ENCODE data around the gene MCM3AP. TPM values are rescaled to one million over a fixed set of nuclear protein-coding genes. Genes with fewer than 3 reads are reported as not detected.

MCM3AP gene
- total and polyA plus RNA-seq, 9 of the 15 experiments (the other 6 are each of a cell fraction or from before 2014, with no cell fraction given): 6.5 to 179 (median 69.6) TPM

GRCh38 chr21:46320331-46320801 lies 35.0 kb upstream of the MCM3AP start (continued):
- TF ChIP-seq, protein P1, sequence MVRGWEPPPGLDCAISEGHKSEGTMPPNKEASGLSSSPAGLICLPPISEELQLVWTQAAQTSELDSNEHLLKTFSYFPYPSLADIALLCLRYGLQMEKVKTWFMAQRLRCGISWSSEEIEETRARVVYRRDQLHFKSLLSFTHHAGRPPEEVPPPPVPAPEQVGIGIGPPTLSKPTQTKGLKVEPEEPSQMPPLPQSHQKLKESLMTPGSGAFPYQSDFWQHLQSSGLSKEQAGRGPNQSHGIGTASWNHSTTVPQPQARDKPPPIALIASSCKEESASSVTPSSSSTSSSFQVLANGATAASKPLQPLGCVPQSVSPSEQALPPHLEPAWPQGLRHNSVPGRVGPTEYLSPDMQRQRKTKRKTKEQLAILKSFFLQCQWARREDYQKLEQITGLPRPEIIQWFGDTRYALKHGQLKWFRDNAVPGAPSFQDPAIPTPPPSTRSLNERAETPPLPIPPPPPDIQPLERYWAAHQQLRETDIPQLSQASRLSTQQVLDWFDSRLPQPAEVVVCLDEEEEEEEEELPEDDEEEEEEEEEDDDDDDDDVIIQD (CRISPR knock-in tag; IDR thresholded peaks at IDR 0.05): no peak
- TF ChIP-seq GTF2A2 (tag; IDR thresholded peaks at IDR 0.05) (no peak), CTCF (IDR thresholded peaks at IDR 0.05 in 2 of 3, conservative IDR thresholded peaks at IDR 0.05 in 1 of 3; ENCODE audit: insufficient read depth in 2 of 3, low read depth in 1 of 3, low read length in 3 of 3) (no peak), NR3C1 (CRISPR knock-in tag; IDR thresholded peaks at IDR 0.05) (no peak), KAT2B (IDR thresholded peaks at IDR 0.05; ENCODE audit: low read depth, low read length) (no peak), FUS (optimal IDR thresholded peaks at IDR 0.05; ENCODE audit: low read depth, low read length) (no peak), ZNF609 (CRISPR knock-in tag; IDR thresholded peaks at IDR 0.05; ENCODE audit: borderline replicate concordance) (no peak), POLR2AphosphoS5 (IDR thresholded peaks at IDR 0.05; ENCODE audit: control insufficient read depth, insufficient read depth, low read depth, low read length) (peak; percentile 100), SIN3A (IDR thresholded peaks at IDR 0.05; ENCODE audit: borderline replicate concordance in 2 of 2, control insufficient read depth in 1 of 2, low read depth in 2 of 2, low read length in 2 of 2) (peak; percentile 70 to 76; a peak in 2 of 4 replicates), ZFP36 (IDR thresholded peaks at IDR 0.05; ENCODE audit: low read depth, low read length, partially characterized antibody) (no peak), ELK1 (CRISPR knock-in tag; IDR thresholded peaks at IDR 0.05) (no peak), THRA (IDR thresholded peaks at IDR 0.05) (no peak), ZNF830 (CRISPR knock-in tag; IDR thresholded peaks at IDR 0.05) (no peak), BRF1 (IDR thresholded peaks at IDR 0.05; ENCODE audit: borderline replicate concordance, extremely low read depth, insufficient read length) (no peak), CREM (IDR thresholded peaks at IDR 0.05; ENCODE audit: low read depth) (peak; percentile 76), KLF10 (CRISPR knock-in tag; IDR thresholded peaks at IDR 0.05) (no peak), BRCA1 (IDR thresholded peaks at IDR 0.05) (no peak), BRCA1 (CRISPR knock-in tag; IDR thresholded peaks at IDR 0.05) (no peak)

Data from K562 (cell line).